Activated CD4-positive, alpha-beta T cell treated with anti-CD3 and anti-CD28 coated beads, Interleukin-2, amount 10 ng/mL, durations not matched to agents 7 days and 5 days (primary cell): ENCODE results near the gene PRKN. TPM values are rescaled to one million over a fixed set of nuclear protein-coding genes. Genes with fewer than 3 reads are reported as not detected.
A peak's percentile ranks its signal among the peaks of the same experiment; 100 is the strongest.

Experiments used
- CTCF ChIA-PET: fragments of 350-600 bp; sonication (Branson Sonifier 250); formaldehyde crosslinking; loops from one replicate; lab custom pipeline; 2021; ENCODE audit warnings: antibody characterized with exemption; lab: Charles Lee
- POLR2A ChIA-PET: fragments of 350-600 bp; sonication (Branson Sonifier 250); formaldehyde crosslinking; loops from one replicate; lab custom pipeline; 2021; ENCODE audit warnings: antibody characterized with exemption; lab: Charles Lee
- DNase-seq: peaks from one replicate; pipeline ENCODE4 v3.0.0-alpha.2; 2020
- H3K27ac Mint-ChIP-seq: one replicate; pipeline ENCODE4 v1.8.0; 2021; ENCODE audit warnings: mild to moderate bottlenecking, moderate library complexity, mixed read lengths
- H3K27me3 Mint-ChIP-seq: one replicate; pipeline ENCODE4 v1.8.0; 2021; ENCODE audit warnings: mixed read lengths
- H3K36me3 Mint-ChIP-seq: one replicate; pipeline ENCODE4 v1.8.0; 2021; ENCODE audit warnings: low read depth, mixed read lengths
- H3K4me1 Mint-ChIP-seq: one replicate; pipeline ENCODE4 v1.8.0; 2021; ENCODE audit warnings: mixed read lengths
- H3K4me3 Mint-ChIP-seq: one replicate; pipeline ENCODE4 v1.8.0; 2021; ENCODE audit warnings: mild to moderate bottlenecking, moderate library complexity, mixed read lengths
- H3K9me3 Mint-ChIP-seq: one replicate; pipeline ENCODE4 v1.8.0; 2021; ENCODE audit warnings: mixed read lengths
- total RNA-seq, 2 experiments: library from RNA; stranded (reverse); gene quantifications; one replicate each; pipeline ENCODE4 v1.2.3, GENCODE V29; 2021

Gene PRKN
- total RNA-seq, 2 experiments from 2014 or later = 0.77 to 0.94 TPM

GRCh38 chr6:161458201-161458951 lies 1269.2 kb downstream of the PRKN start:
- Mint-ChIP-seq H3K4me1 (peaks cover 17% of the 10 kb centered on the region), H3K27ac (no peak overlapping the region), H3K9me3 (no peaks in the 10 kb centered on the region), H3K36me3 (no peaks in the 10 kb centered on the region), H3K27me3 (no peaks in the 10 kb centered on the region), H3K4me3 (no peak overlapping the region)
- CTCF ChIA-PET = interaction anchor here (0.5 kb wide), 1 partner anchor 643 kb away, joined by 3 read pairs; no protein-coding TSS in a partner anchor
- no peak for DNase-seq
- POLR2A ChIA-PET = no interaction called here

DNA sequence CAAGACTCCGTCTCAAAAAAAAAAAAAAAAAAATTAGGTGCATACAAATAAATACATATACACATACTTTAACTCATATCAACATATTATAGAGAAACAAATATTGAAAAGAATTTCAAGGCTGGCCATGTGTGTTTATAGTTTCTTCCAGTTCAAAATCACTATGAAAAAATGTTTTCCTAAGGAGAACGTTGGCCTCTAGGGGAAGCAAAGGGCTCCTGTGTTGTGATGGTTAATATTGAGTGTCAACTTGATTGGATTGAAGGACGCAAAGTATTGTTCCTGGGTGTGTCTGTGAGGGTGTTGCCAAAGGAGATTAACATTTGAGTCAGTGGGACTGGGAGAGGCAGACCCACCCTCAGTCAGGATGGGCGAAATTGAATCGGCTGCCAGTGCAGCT lies 1271.7 kb downstream of the PRKN start:
- H3K4me1 Mint-ChIP-seq = peaks cover 17% of the 10 kb centered on the region
- no peaks in the 10 kb centered on the region for H3K9me3 Mint-ChIP-seq
- no peak overlapping the region for H3K4me3 Mint-ChIP-seq
- no peak for DNase-seq
- no peaks in the 10 kb centered on the region for H3K36me3 Mint-ChIP-seq
- H3K27ac Mint-ChIP-seq = no peak overlapping the region
- peaks cover 1% of the 10 kb centered on the region for H3K27me3 Mint-ChIP-seq
- POLR2A ChIA-PET = no interaction called here
- CTCF ChIA-PET = no interaction called here

- DNase-seq = no peak
- CTCF ChIA-PET = no interaction called here
- Mint-ChIP-seq H3K27ac (no peak overlapping the region), H3K9me3 (no peaks in the 10 kb centered on the region), H3K4me1 (peaks cover 7% of the 10 kb centered on the region), H3K36me3 (no peaks in the 10 kb centered on the region), H3K27me3 (peaks cover 1% of the 10 kb centered on the region), H3K4me3 (no peak overlapping the region)
- POLR2A ChIA-PET = no interaction called here
These were observed 1274.0 kb downstream of the PRKN start for GRCh38 chr6:161453558-161453957.

- no peak for DNase-seq
- Mint-ChIP-seq H3K36me3 (no peaks in the 10 kb centered on the region), H3K27ac (no peak overlapping the region), H3K9me3 (no peaks in the 10 kb centered on the region), H3K4me3 (no peak overlapping the region), H3K4me1 (peaks cover under 1% of the 10 kb centered on the region), H3K27me3 (peaks cover 1% of the 10 kb centered on the region)
- CTCF ChIA-PET = no interaction called here
- POLR2A ChIA-PET = no interaction called here
These were observed 1275.3 kb downstream of the PRKN start for GRCh38 chr6:161452241-161452640.

DNA sequence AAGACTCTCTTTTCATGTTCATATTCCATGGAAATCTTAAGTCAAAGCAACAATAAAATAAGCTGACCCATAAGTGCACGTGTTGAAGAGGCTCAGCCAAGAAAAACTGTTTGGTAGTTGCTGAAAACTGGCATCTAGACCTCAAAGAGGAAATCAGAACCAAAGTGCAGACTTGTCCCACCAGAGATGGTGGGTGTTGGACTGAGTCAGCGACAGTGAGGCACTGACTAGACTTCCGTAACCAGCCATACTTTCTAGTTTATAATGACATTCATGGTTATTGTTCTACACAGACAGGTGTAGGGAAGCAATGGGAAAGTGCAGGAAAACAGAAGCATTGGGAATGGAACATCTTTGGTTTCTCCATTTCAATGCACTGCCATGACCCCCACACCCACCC lies 1278.0 kb downstream of the PRKN start:
- Mint-ChIP-seq H3K4me3 (no peak overlapping the region), H3K36me3 (no peaks in the 10 kb centered on the region), H3K27me3 (peaks cover 1% of the 10 kb centered on the region), H3K27ac (no peak overlapping the region), H3K9me3 (no peaks in the 10 kb centered on the region), H3K4me1 (no peaks in the 10 kb centered on the region)
- POLR2A ChIA-PET = no interaction called here
- DNase-seq = no peak
- CTCF ChIA-PET = interaction anchor here (0.6 kb wide), 1 partner anchor 1677 kb away, joined by 4 read pairs; no protein-coding TSS in a partner anchor

DNA sequence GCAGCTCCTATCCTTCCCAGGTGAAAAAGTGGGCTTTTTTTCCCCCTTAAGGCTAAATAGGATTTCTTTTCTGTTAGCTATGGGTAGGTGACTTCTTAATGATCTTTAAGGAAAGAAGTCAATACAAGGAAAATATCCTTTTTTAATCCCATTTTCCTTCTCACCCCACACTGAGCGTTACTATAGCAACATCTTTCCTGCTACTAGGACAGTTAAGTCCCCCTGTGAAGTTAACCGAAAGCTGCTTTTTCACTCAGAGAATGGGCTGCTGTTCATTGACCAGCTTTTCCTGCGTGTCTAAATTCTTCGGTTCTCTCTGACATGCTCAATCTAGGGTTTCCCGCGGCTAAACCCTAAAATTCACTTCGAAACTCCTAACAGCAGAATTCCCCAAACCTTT lies 1280.6 kb downstream of the PRKN start:
- Mint-ChIP-seq H3K4me3 (no peak overlapping the region), H3K36me3 (no peaks in the 10 kb centered on the region), H3K4me1 (peaks cover 2% of the 10 kb centered on the region), H3K27ac (no peak overlapping the region), H3K9me3 (no peaks in the 10 kb centered on the region), H3K27me3 (peaks cover 1% of the 10 kb centered on the region)
- no peak for DNase-seq
- ChIA-PET CTCF (interaction anchor here (0.6 kb wide), 1 partner anchor 1921 kb away, joined by 6 read pairs; no protein-coding TSS in a partner anchor), POLR2A (no interaction called here)

DNA sequence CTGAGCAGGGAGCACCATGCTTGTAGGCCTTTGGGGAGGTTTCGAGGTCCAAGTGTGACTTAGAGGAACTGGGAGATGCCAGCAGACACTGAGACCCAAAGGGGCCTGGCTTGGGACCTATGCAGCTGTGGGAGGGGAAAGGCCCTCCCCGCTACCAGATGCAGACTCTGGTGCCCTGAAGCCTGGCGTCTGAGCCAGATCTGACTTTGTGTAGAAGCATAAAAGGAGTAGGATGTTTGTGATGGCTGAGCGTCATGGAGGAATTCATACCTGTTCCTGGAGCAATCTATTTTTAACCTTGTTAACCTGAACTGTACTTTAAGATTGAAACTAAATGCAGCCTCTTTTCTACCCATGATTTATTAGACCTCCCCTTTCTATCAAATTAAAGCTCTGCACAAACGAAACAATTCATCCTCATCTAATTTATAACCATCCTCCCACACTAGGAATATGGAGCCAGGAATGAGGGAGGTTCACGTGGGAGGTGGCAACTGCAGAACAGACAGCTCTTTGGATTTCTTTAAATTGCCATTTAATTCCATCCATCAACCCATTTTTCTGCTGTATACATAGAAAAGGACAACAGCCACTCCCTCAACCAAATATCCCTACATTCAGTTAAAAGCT lies 1281.2 kb downstream of the PRKN start:
- no peak for DNase-seq
- peaks cover 2% of the 10 kb centered on the region for H3K4me1 Mint-ChIP-seq
- H3K9me3 Mint-ChIP-seq = no peaks in the 10 kb centered on the region
- H3K36me3 Mint-ChIP-seq = no peaks in the 10 kb centered on the region
- H3K4me3 Mint-ChIP-seq = no peak overlapping the region
- ChIA-PET CTCF (interaction anchor here (0.6 to 0.7 kb wide), 2 partner anchors 53 to 1921 kb away, joined by 4 to 6 read pairs; no protein-coding TSS in a partner anchor), POLR2A (no interaction called here)
- H3K27ac Mint-ChIP-seq = no peak overlapping the region
- peaks cover 1% of the 10 kb centered on the region for H3K27me3 Mint-ChIP-seq

- ChIA-PET CTCF (interaction anchor here (0.7 kb wide), 1 partner anchor 52 kb away, joined by 4 read pairs; no protein-coding TSS in a partner anchor), POLR2A (no interaction called here)
- DNase-seq = no peak
- Mint-ChIP-seq H3K9me3 (no peaks in the 10 kb centered on the region), H3K4me3 (no peak overlapping the region), H3K36me3 (no peaks in the 10 kb centered on the region), H3K4me1 (peaks cover 2% of the 10 kb centered on the region), H3K27ac (no peak overlapping the region), H3K27me3 (no peaks in the 10 kb centered on the region)
These were observed 1282.4 kb downstream of the PRKN start for GRCh38 chr6:161445021-161445799.

DNA sequence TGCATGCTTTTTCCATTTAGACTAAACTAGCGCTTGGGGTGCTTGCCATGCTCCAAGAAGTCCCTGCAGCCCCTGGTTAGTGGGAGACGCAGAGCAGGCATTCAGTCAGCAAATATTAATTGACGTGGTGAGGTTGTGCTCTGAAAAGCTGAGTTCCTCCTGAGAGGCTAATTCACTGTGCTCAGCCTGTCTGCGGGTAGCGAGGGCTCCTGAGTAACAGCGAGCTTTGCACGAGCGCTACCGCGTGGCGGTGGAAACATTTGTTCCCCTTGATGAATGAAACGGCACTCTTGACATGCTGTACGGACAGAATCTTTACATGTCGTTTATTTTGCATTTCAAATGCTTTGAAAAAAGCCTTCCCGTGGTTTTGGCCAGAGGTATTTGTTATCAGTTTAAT lies 1283.1 kb downstream of the PRKN start:
- Mint-ChIP-seq H3K4me3 (no peak overlapping the region), H3K27ac (no peak overlapping the region), H3K4me1 (peaks cover 2% of the 10 kb centered on the region), H3K27me3 (no peaks in the 10 kb centered on the region), H3K9me3 (no peaks in the 10 kb centered on the region), H3K36me3 (no peaks in the 10 kb centered on the region)
- peak; percentile 9 for DNase-seq
- CTCF ChIA-PET = no interaction called here
- POLR2A ChIA-PET = no interaction called here

DNA sequence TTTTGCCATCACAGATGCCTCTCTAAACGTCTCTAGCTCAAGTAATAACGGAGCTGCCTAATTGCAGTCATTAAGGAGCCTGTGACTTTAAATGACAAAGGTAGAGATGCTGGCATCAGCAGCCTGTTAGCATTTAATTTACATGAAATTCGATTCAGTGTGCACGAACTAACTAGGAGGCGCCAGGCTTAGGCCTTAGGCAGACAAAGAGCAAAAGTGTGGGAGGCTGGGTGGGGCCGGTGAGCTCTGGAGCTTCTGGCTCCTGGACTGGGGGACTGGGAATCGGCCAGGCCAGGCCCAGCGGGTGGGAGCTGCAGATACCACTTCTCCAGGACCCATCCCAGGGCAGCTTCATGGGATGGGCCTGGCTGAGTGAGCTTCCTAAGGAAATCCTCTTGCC lies 1283.7 kb downstream of the PRKN start:
- no peak overlapping the region for H3K27ac Mint-ChIP-seq
- DNase-seq = no peak
- no peaks in the 10 kb centered on the region for H3K9me3 Mint-ChIP-seq
- no peak overlapping the region for H3K4me3 Mint-ChIP-seq
- ChIA-PET CTCF (no interaction called here), POLR2A (no interaction called here)
- H3K4me1 Mint-ChIP-seq = peaks cover 2% of the 10 kb centered on the region
- no peaks in the 10 kb centered on the region for H3K36me3 Mint-ChIP-seq
- H3K27me3 Mint-ChIP-seq = no peaks in the 10 kb centered on the region

DNA sequence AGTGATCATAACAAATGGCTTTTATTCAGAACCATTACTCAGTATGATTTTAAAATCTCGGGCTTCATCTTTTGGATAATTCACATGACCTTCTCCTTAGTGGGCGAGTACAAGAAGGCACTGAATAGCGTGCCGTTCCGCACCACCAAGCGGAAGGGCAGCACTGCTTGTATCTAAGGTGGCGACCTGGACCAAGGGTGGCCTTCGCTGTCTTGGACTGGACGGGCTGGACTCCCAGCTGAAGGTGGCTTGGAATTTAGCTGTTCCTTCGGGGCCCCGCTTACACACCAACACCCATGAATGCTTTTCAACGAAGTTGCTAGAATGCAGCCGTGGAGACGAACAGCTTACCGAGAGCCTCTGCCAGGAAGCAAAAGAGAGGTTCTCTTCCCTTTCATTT lies 1285.1 kb downstream of the PRKN start:
- Mint-ChIP-seq H3K4me1 (peaks cover 2% of the 10 kb centered on the region), H3K9me3 (no peaks in the 10 kb centered on the region), H3K27ac (no peak overlapping the region), H3K36me3 (no peaks in the 10 kb centered on the region), H3K4me3 (no peak overlapping the region), H3K27me3 (no peaks in the 10 kb centered on the region)
- CTCF ChIA-PET = no interaction called here
- DNase-seq = no peak
- POLR2A ChIA-PET = no interaction called here

- Mint-ChIP-seq H3K27me3 (no peaks in the 10 kb centered on the region), H3K36me3 (no peaks in the 10 kb centered on the region), H3K9me3 (no peaks in the 10 kb centered on the region), H3K27ac (no peak overlapping the region), H3K4me1 (peaks cover 2% of the 10 kb centered on the region), H3K4me3 (no peak overlapping the region)
- DNase-seq = no peak
- POLR2A ChIA-PET = no interaction called here
- CTCF ChIA-PET = interaction anchor here (1.2 kb wide), 1 partner anchor 9 kb away, joined by 3 read pairs; no protein-coding TSS in a partner anchor
These were observed 1287.3 kb downstream of the PRKN start for GRCh38 chr6:161440299-161440698.

GRCh38 chr6:161439093-161439492 lies 1288.5 kb downstream of the PRKN start:
- Mint-ChIP-seq H3K9me3 (no peaks in the 10 kb centered on the region), H3K36me3 (no peaks in the 10 kb centered on the region), H3K4me3 (no peak overlapping the region), H3K4me1 (no peaks in the 10 kb centered on the region), H3K27ac (no peak overlapping the region), H3K27me3 (no peaks in the 10 kb centered on the region)
- POLR2A ChIA-PET = no interaction called here
- CTCF ChIA-PET = interaction anchor here (0.6 kb wide), 1 partner anchor 44 kb away, joined by 6 read pairs; no protein-coding TSS in a partner anchor
- no peak for DNase-seq
